NCI-H1436 treated with DMSO at 0.1 percent for 48 hours (cell line): ENCODE measurements around the gene UBAP2L.

Experiments used
- DNase-seq: peaks from one replicate; lab custom pipeline; 2025; lab: John Stamatoyannopoulos, UW

UBAP2L gene

GRCh38 chr1:154220071-154220969 is at the start of gene UBAP2L:
TSS of gene UBAP2L (plus strand) at chr1:154220955. CDS start at chr1:154225124, 4,169 bp downstream.
- peak; percentile 94 for DNase-seq

GRCh38 chr1:154171223-154171583 is 49.6 kb upstream of the UBAP2L start:
- DNase-seq: no peak

- no peak for DNase-seq
Measured at GRCh38 chr1:154171880-154172279, 48.9 kb upstream of the UBAP2L start.

GRCh38 chr1:154174654-154175053 is 46.1 kb upstream of the UBAP2L start:
- DNase-seq: no peak

- DNase-seq: no peak
Measured at GRCh38 chr1:154176337-154176736, 44.4 kb upstream of the UBAP2L start.

GRCh38 chr1:154178013-154178412 is 42.7 kb upstream of the UBAP2L start:
- no peak for DNase-seq

GRCh38 chr1:154178911-154179811 is 41.6 kb upstream of the UBAP2L start:
- DNase-seq: no peak

- DNase-seq: no peak
Measured at GRCh38 chr1:154179946-154180687, 40.6 kb upstream of the UBAP2L start.

- DNase-seq: no peak
Measured at GRCh38 chr1:154181944-154182343, 38.8 kb upstream of the UBAP2L start.

GRCh38 chr1:154182344-154183045 is 38.3 kb upstream of the UBAP2L start:
- no peak for DNase-seq

- DNase-seq: peak; percentile 77
Measured at GRCh38 chr1:154183046-154183915, 37.5 kb upstream of the UBAP2L start.

- no peak for DNase-seq
Measured at GRCh38 chr1:154186177-154186576, 34.6 kb upstream of the UBAP2L start.

GRCh38 chr1:154186852-154187501 is 33.8 kb upstream of the UBAP2L start:
- DNase-seq: no peak

GRCh38 chr1:154190550-154190949 is 30.2 kb upstream of the UBAP2L start:
- no peak for DNase-seq

- DNase-seq: no peak
Measured at GRCh38 chr1:154191990-154192461, 28.7 kb upstream of the UBAP2L start, which contains the start of gene TPM3. TSS of gene TPM3 (minus strand) at chr1:154192100. CDS start at chr1:154192018, 82 bp downstream.

GRCh38 chr1:154192476-154192875 is 28.3 kb upstream of the UBAP2L start:
- DNase-seq: no peak

- DNase-seq: no peak
Measured at GRCh38 chr1:154193821-154194220, 26.9 kb upstream of the UBAP2L start.

GRCh38 chr1:154198756-154199562 is 21.8 kb upstream of the UBAP2L start:
- DNase-seq: no peak

- no peak for DNase-seq
Measured at GRCh38 chr1:154199563-154199879, 21.2 kb upstream of the UBAP2L start.
